H9 (cell line): Measurements from ENCODE around the gene MXRA7. TPM values are rescaled to one million over a fixed set of nuclear protein-coding genes. Genes with fewer than 3 reads are reported as not detected.

Source experiments
- DNase-seq: peaks from one replicate; pipeline ENCODE4 v3.0.0-alpha.2; 2017
- H2AFZ ChIP-seq: one replicate; pipeline ENCODE4 v1.6.1; 2013; ENCODE audit warnings: mild to moderate bottlenecking, low read length, control low read depth, moderate library complexity
- H2AK5ac ChIP-seq: 2 replicates; pipeline ENCODE4 v1.6.1; 2013; ENCODE audit warnings: low read length, control low read depth, mixed read lengths; ENCODE audit not compliant: insufficient read length
- H2BK120ac ChIP-seq: one replicate; pipeline ENCODE4 v1.6.1; 2013; ENCODE audit warnings: low read depth, mild to moderate bottlenecking, low read length, control low read depth, inconsistent platforms; ENCODE audit not compliant: poor library complexity, severe bottlenecking
- H2BK12ac ChIP-seq: 2 replicates; pipeline ENCODE4 v1.6.1; 2013; ENCODE audit warnings: low read length, control low read depth, mixed read lengths, low read depth; ENCODE audit not compliant: insufficient read length
- H2BK15ac ChIP-seq: 2 replicates; pipeline ENCODE4 v1.6.1; 2013; ENCODE audit warnings: low read depth, low read length, control low read depth
- H2BK20ac ChIP-seq: one replicate; pipeline ENCODE4 v1.6.1; 2013; ENCODE audit warnings: low read depth, mild to moderate bottlenecking, low read length, control low read depth, inconsistent platforms; ENCODE audit not compliant: poor library complexity, severe bottlenecking
- H2BK5ac ChIP-seq: 2 replicates; pipeline ENCODE4 v1.6.1; 2013; ENCODE audit warnings: low read length, control low read depth, mixed read lengths; ENCODE audit not compliant: insufficient read length
- H3K14ac ChIP-seq: 2 replicates; pipeline ENCODE4 v1.6.1; 2013; ENCODE audit warnings: low read length, control low read depth; ENCODE audit not compliant: insufficient read depth
- H3K18ac ChIP-seq: 2 replicates; pipeline ENCODE4 v1.6.1; 2013; ENCODE audit warnings: low read depth, mild to moderate bottlenecking, mixed read lengths, low read length, control low read depth; ENCODE audit not compliant: insufficient read length
- H3K23ac ChIP-seq: 2 replicates; pipeline ENCODE4 v1.6.1; 2013; ENCODE audit warnings: low read length, control low read depth, mixed read lengths, low read depth; ENCODE audit not compliant: insufficient read length
- H3K23me2 ChIP-seq: 2 replicates; pipeline ENCODE4 v1.6.1; 2013; ENCODE audit warnings: low read depth, mild to moderate bottlenecking, mixed read lengths, low read length, control low read depth; ENCODE audit not compliant: insufficient read length, poor library complexity, severe bottlenecking
- H3K27ac ChIP-seq: 2 replicates; pipeline ENCODE4 v1.5.1; 2013; ENCODE audit warnings: low read length, control low read depth, mixed read lengths, low read depth; ENCODE audit not compliant: insufficient read length
- H3K27me3 ChIP-seq: 2 replicates; pipeline ENCODE4 v1.6.1; 2013; ENCODE audit warnings: low read length, control low read depth, inconsistent platforms; ENCODE audit not compliant: insufficient read depth
- H3K4ac ChIP-seq: 2 replicates; pipeline ENCODE4 v1.6.1; 2013; ENCODE audit warnings: low read depth, mild to moderate bottlenecking, control low read depth, inconsistent platforms, low read length, moderate library complexity
- H3K4me1 ChIP-seq: 2 replicates; pipeline ENCODE4 v1.6.1; 2013; ENCODE audit warnings: low read length, control low read depth, inconsistent platforms; ENCODE audit not compliant: insufficient read depth
- H3K4me2 ChIP-seq: 2 replicates; pipeline ENCODE4 v1.6.1; 2013; ENCODE audit warnings: low read length, control low read depth, mixed read lengths; ENCODE audit not compliant: insufficient read length, insufficient read depth
- H3K56ac ChIP-seq: 2 replicates; pipeline ENCODE4 v1.6.1; 2013; ENCODE audit warnings: low read depth, mild to moderate bottlenecking, mixed read lengths, low read length, control low read depth; ENCODE audit not compliant: insufficient read length
- H3K79me1 ChIP-seq: 2 replicates; pipeline ENCODE4 v1.6.1; 2013; ENCODE audit warnings: low read depth, mild to moderate bottlenecking, moderate library complexity, low read length, control low read depth, inconsistent platforms; ENCODE audit not compliant: insufficient read depth, poor library complexity, severe bottlenecking
- H3K79me2 ChIP-seq: 2 replicates; pipeline ENCODE4 v1.6.1; 2013; ENCODE audit warnings: low read length, control low read depth, inconsistent platforms; ENCODE audit not compliant: insufficient read depth
- H3K9ac ChIP-seq: 2 replicates; pipeline ENCODE4 v1.6.1; 2013; ENCODE audit warnings: low read length, control low read depth, mixed read lengths; ENCODE audit not compliant: insufficient read length; ENCODE audit errors: extremely low read depth
- H3K9me3 ChIP-seq: one replicate; pipeline ENCODE4 v1.6.1; 2013; ENCODE audit warnings: low read depth, low read length, inconsistent platforms; ENCODE audit not compliant: control insufficient read depth
- H3T11ph ChIP-seq: one replicate; pipeline ENCODE4 v1.6.1; 2013; ENCODE audit warnings: mild to moderate bottlenecking, low read length, control low read depth, inconsistent platforms
- H4K20me1 ChIP-seq: one replicate; pipeline ENCODE4 v1.6.1; 2013; ENCODE audit not compliant: control insufficient read depth, insufficient read length, insufficient read depth
- H4K5ac ChIP-seq: 2 replicates; pipeline ENCODE4 v1.6.1; 2013; ENCODE audit warnings: low read depth, mild to moderate bottlenecking, mixed read lengths, low read length, control low read depth; ENCODE audit not compliant: insufficient read length
- H4K8ac ChIP-seq: replicated peaks from 2 replicates; pipeline ENCODE4 v1.6.1; 2013; ENCODE audit warnings: low read length, control low read depth, mixed read lengths, low read depth; ENCODE audit not compliant: insufficient read length
- H4K91ac ChIP-seq: 2 replicates; pipeline ENCODE4 v1.6.1; 2013; ENCODE audit warnings: low read depth, mild to moderate bottlenecking, moderate library complexity, mixed read lengths, low read length, control low read depth; ENCODE audit not compliant: insufficient read length
- H3K27ac Mint-ChIP-seq, 3 experiments: 2 replicates in 2 of 3; 3 replicates in 1 of 3; pipeline ENCODE4 v1.8.0; 2020 to 2021; ENCODE audit warnings: mixed read lengths in 3 of 3, mild to moderate bottlenecking in 1 of 3, moderate library complexity in 1 of 3
- H3K27me3 Mint-ChIP-seq: 2 replicates; pipeline ENCODE4 v1.8.0; 2021; ENCODE audit warnings: low read depth, mild to moderate bottlenecking, moderate library complexity, mixed read lengths
- H3K36me3 Mint-ChIP-seq, 3 experiments: 2 replicates in 2 of 3; 3 replicates in 1 of 3; pipeline ENCODE4 v1.8.0; 2020 to 2021; ENCODE audit warnings: low read depth in 3 of 3, mixed read lengths in 3 of 3; ENCODE audit not compliant: insufficient read depth in 1 of 3
- H3K4me1 Mint-ChIP-seq, 2 experiments: 2 replicates each; pipeline ENCODE4 v1.8.0; 2020; ENCODE audit warnings: mixed read lengths in 2 of 2
- H3K4me3 Mint-ChIP-seq, 2 experiments: 2 replicates in 1 of 2; 3 replicates in 1 of 2; pipeline ENCODE4 v1.8.0; 2020 to 2021; ENCODE audit warnings: mild to moderate bottlenecking in 2 of 2, mixed read lengths in 2 of 2, moderate library complexity in 1 of 2
- H3K9me3 Mint-ChIP-seq, 2 experiments: 2 replicates in 1 of 2; 3 replicates in 1 of 2; pipeline ENCODE4 v1.8.0; 2020; ENCODE audit warnings: mild to moderate bottlenecking in 2 of 2, mixed read lengths in 2 of 2, moderate library complexity in 1 of 2
- WGBS: extraction: QIAGEN DNeasy Blood & Tissue Kit; methylation state at CpG from one replicate; pipeline ENCODE4 v1.1.7; 2013; ENCODE audit warnings: missing lambda C conversion rate, low lambda C conversion rate, mixed read lengths; ENCODE audit not compliant: insufficient read length; ENCODE audit errors: extremely low coverage; 5-methylcytosine and 5-hydroxymethylcytosine counted together
- total RNA-seq: library from RNA; stranded (reverse); gene quantifications from 2 replicates; pipeline ENCODE4 v1.2.1, GENCODE V29; 2021
- TF ChIP-seq, protein P1 (sequence below): fragments of 200-600 bp; sonication (generic); conservative IDR thresholded peaks from 3 replicates; pipeline ENCODE4 v1.8.0; 2021; ENCODE audit warnings: antibody characterized with exemption, mild to moderate bottlenecking

The MXRA7 gene
- total RNA-seq, 1 experiment from 2014 or later, result 28.2 TPM

- H3K9me3 Mint-ChIP-seq, result no peaks in the 10 kb centered on the region
- Histone ChIP-seq H2BK12ac (no peak overlapping the region), H2AFZ (no peak overlapping the region), H2BK15ac (no peak overlapping the region), H3K9ac (no peak overlapping the region), H3K14ac (no peak overlapping the region), H4K8ac (no peak overlapping the region), H3K27ac (no peak overlapping the region), H3K79me1 (no peaks in the 10 kb centered on the region), H2AK5ac (no peak overlapping the region), H3K4me2 (no peak overlapping the region), H3K4me1 (peaks cover 2% of the 10 kb centered on the region; the same call in 1 of the 2 replicates), H3K79me2 (no peaks in the 10 kb centered on the region), H3K23me2 (no peaks in the 10 kb centered on the region), H3T11ph (no peak overlapping the region), H3K4ac (no peak overlapping the region), H4K20me1 (no peaks in the 10 kb centered on the region), H2BK5ac (no peak overlapping the region), H3K27me3 (no peaks in the 10 kb centered on the region), H3K56ac (no peak overlapping the region), H3K18ac (no peak overlapping the region), H4K91ac (no peak overlapping the region), H4K5ac (no peak overlapping the region), H3K23ac (no peak overlapping the region), H2BK20ac (no peak overlapping the region), H3K9me3 (no peaks in the 10 kb centered on the region), H2BK120ac (no peak overlapping the region)
- no peaks in the 10 kb centered on the region for H3K36me3 Mint-ChIP-seq
- H3K27ac Mint-ChIP-seq, result peak overlapping the region in 1 of 3 experiments; percentile 58; a peak in 2 of 7 replicates
- TF ChIP-seq, protein P1, sequence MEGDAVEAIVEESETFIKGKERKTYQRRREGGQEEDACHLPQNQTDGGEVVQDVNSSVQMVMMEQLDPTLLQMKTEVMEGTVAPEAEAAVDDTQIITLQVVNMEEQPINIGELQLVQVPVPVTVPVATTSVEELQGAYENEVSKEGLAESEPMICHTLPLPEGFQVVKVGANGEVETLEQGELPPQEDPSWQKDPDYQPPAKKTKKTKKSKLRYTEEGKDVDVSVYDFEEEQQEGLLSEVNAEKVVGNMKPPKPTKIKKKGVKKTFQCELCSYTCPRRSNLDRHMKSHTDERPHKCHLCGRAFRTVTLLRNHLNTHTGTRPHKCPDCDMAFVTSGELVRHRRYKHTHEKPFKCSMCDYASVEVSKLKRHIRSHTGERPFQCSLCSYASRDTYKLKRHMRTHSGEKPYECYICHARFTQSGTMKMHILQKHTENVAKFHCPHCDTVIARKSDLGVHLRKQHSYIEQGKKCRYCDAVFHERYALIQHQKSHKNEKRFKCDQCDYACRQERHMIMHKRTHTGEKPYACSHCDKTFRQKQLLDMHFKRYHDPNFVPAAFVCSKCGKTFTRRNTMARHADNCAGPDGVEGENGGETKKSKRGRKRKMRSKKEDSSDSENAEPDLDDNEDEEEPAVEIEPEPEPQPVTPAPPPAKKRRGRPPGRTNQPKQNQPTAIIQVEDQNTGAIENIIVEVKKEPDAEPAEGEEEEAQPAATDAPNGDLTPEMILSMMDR, result no peak
- no peaks in the 10 kb centered on the region; the same call in none of the 2 replicates for H3K27me3 Mint-ChIP-seq
- no CpG with 5 or more reads among the region's 10 CpGs for WGBS
- no peak overlapping the region for H3K4me3 Mint-ChIP-seq
- H3K4me1 Mint-ChIP-seq, result peaks cover 27 to 32% of the 10 kb centered on the region in 2 experiments
- no peak for DNase-seq
Measured at GRCh38 chr17:76631821-76632565, 78.8 kb downstream of the MXRA7 start.
